GM12891 (cell line): Measurements from ENCODE around the gene TMEM179.
A peak's percentile ranks its signal among the peaks of the same experiment; 100 is the strongest.

Source experiments
- DNase-seq: peaks from one replicate; pipeline ENCODE4 v3.0.0; 2011; ENCODE audit warnings: low spot score; ENCODE audit not compliant: insufficient read length
- FAIRE-seq: peaks from 2 replicates; lab custom pipeline; 2011; peaks lifted over from hg19 to GRCh38; lab: Jason Lieb, UNC
- PAX5 ChIP-seq: IDR thresholded peaks from 2 replicates; pipeline ENCODE4 v1.6.1; 2011; ENCODE audit warnings: low read length, moderate library complexity, mild to moderate bottlenecking; ENCODE audit not compliant: insufficient read depth, severe bottlenecking
- POLR2A ChIP-seq: IDR thresholded peaks from 2 replicates; pipeline ENCODE4 v1.6.1; 2011; ENCODE audit warnings: low read depth, low read length, control low read depth
- POLR2AphosphoS5 ChIP-seq: IDR thresholded peaks from 2 replicates; pipeline ENCODE4 v1.6.1; 2011; ENCODE audit warnings: low read depth, low read length, control low read depth
- POU2F2 ChIP-seq: IDR thresholded peaks from 2 replicates; pipeline ENCODE4 v1.6.1; 2011; ENCODE audit warnings: low read depth, mild to moderate bottlenecking, control low read depth, low read length, moderate library complexity
- SPI1 ChIP-seq: IDR thresholded peaks from 2 replicates; pipeline ENCODE4 v1.6.1; 2011; ENCODE audit warnings: low read depth, low read length, control low read depth
- TAF1 ChIP-seq: IDR thresholded peaks from 2 replicates; pipeline ENCODE4 v1.6.1; 2011; ENCODE audit warnings: low read depth, low read length, control low read depth

The TMEM179 gene

DNA sequence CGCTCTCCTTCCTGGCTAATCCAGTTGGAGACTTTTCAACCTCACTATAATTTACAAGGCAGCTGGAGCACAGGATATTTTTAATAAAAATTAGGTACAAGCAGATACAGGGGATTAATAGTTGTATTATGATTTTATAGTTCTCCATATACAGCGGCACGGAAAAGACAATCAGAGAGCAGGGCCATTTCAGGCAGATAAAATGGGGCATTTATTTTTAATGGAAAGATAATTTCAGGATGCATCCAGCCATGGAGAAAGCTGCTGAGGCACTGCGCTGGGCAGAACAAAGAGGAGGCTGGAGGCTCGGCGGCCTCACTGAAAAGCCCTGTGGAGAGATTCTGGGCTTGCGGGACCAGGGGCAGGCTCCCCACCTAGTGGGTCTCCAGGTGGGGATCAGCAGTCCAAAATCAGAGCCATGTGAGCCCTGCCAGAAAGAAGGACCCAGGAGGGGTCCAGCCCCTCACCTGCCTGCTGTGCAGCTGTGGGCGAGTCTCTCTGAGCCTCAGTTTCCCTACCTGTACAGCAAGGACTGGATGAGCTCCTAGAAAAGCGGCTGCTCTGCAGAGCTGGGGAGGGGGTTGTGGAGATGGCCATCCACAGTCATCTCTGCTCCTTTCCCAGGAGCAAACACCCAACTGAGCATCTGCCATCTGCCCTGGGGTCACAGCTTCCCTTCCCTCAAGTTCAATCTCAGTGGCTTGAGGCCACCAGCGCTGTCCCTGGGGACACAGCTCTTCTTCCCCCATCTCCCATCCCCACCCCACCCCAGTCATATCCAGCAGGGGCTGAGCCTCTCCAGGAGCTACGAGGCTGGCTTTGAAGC, 48.9 kb downstream of the TMEM179 start:
- DNase-seq = no peak
- TF ChIP-seq PAX5 = no peak
- no peak for TF ChIP-seq POU2F2
- TF ChIP-seq TAF1 = no peak
- TF ChIP-seq POLR2A = no peak
- TF ChIP-seq POLR2AphosphoS5 = no peak
- no peak for TF ChIP-seq SPI1
- FAIRE-seq = no peak

DNA sequence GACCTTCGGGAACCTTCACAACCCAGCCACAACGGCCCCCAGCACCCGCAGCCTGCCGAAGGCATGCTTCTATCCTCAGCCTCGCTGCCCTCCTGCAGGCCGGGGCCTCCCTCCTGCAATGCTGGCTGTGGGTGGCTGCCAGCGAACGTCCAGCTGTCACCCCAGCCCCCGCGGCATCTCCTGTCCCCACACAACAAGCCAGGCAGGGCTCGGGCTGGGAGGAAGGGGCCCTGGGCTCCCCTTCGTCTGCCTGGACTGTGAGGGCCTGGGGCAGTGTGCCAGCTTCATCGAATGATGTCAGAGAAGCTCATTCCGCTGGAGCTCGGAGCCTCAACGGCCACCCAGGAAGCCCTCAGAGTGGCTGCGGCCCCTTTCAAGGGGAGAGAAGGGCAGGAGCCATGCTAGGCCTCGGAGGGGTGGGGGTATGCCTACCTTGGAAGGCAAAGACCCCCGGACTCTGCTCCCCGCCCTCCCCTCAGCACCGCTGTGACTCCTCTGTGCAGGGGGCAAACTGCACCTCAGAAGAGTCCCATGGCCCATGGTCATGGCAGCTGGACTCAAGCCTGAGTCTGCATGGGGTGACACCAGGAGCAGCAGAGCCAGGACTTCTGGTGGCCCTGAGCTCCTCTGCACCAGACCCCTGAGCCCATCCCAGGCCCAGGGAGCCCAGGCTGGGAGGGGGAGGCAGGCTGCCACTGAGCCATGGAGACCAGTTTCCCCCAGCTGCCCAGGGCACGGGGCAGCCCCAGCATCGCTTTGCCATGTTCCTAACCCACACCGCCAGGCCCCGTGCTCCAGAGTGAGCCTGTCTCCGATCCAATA, 49.8 kb downstream of the TMEM179 start:
- FAIRE-seq (no peak), DNase-seq (no peak)
- no peak for TF ChIP-seq POU2F2
- no peak for TF ChIP-seq PAX5
- no peak for TF ChIP-seq POLR2A
- no peak for TF ChIP-seq POLR2AphosphoS5
- TF ChIP-seq SPI1 = no peak
- no peak for TF ChIP-seq TAF1

DNA sequence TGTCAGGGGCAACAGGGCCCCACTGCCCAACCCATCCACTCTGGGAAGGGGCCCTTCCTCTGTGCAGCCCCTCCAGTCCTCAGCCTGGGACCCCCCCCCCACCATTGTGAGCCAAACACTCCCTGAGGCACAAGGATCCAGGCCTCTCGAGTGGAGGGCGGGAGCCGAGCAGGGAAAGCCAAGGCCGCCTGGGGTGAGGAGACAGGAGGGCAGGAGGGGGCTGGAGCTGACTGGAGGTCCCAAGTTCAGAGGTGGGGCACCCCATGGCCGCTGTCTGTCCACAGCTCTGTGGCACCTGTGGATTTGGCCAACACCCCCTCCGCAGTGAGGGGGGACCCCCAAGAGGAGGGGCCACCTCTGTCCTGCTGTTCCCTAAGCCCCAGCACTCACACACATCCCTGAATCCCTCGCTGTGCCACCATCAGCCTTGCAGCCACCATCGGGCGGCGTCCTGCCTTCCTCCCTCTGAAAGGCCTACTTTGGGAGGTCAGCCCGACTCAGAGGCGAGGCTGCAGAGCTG, 50.4 kb downstream of the TMEM179 start:
- FAIRE-seq = no peak
- no peak for TF ChIP-seq POLR2AphosphoS5
- no peak for DNase-seq

DNA sequence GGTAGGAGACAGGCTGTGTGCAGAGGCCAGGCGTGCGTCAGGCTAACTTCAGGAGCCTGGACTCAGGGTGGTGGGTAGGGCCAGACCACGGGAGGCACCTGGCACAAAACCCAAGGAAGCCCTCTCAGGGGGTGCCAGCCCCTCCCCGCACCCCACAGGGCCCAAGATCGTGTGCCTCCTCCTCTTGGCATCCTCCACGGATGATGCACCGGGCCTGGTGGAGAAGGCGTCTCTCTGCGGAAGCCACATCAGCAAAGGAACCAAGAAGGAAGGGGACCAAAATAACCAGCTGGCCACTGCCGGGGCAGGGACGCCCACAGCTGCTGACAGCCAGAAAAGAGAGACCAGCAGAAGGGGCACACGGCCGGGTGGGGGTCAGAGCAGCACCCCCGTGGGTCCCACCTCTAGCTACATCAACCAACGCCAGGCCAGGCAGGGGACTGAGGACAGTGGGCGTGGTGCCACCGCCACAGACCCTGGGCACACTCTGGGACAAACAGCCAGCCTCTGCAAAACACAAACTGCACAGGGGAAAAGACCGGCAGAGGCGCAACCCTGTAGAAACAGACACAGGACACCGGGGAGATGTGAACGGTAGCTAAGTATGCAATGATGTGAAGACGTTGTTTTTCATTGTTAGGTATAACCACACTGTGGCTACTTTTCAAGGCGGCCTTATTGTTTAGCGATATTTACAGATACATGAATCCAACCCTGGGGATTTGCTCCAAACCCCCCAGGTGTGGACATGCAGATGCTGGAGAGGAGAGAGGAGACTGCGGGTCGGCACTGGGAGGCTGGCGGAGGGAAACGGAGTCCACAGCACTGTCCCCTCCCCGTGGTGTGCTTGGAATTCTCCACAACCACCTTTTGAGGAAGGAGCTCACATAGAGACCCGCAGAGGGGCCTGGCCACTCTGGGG, 51.1 kb downstream of the TMEM179 start:
- TF ChIP-seq POU2F2 (no peak), SPI1 (no peak), PAX5 (no peak), POLR2A (no peak), TAF1 (no peak), POLR2AphosphoS5 (no peak)
- no peak for FAIRE-seq
- no peak for DNase-seq

DNA sequence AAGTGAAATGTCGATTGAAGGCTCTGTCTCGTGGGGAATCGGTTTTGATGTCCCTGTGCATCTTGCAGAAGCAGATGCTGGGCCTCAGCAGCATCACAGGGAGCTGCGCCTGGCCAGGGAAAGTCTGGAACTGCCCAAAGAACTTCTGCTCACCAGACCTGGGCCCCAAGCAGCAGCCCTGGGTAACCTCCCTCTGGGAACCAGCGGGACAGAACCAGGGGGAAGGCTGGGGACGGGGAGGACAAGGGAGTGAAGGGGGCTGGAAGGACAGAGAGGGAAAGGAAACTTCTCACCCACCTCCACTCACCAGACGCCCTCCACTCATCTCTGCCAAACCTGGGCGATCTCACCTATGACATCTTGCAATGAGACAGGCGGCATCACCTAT, 51.8 kb downstream of the TMEM179 start:
- FAIRE-seq = no peak
- peak; percentile 13 for DNase-seq
- no peak for TF ChIP-seq SPI1
- no peak for TF ChIP-seq POLR2AphosphoS5
- TF ChIP-seq TAF1 = no peak
- no peak for TF ChIP-seq PAX5
- TF ChIP-seq POU2F2 = no peak
- TF ChIP-seq POLR2A = no peak

DNA sequence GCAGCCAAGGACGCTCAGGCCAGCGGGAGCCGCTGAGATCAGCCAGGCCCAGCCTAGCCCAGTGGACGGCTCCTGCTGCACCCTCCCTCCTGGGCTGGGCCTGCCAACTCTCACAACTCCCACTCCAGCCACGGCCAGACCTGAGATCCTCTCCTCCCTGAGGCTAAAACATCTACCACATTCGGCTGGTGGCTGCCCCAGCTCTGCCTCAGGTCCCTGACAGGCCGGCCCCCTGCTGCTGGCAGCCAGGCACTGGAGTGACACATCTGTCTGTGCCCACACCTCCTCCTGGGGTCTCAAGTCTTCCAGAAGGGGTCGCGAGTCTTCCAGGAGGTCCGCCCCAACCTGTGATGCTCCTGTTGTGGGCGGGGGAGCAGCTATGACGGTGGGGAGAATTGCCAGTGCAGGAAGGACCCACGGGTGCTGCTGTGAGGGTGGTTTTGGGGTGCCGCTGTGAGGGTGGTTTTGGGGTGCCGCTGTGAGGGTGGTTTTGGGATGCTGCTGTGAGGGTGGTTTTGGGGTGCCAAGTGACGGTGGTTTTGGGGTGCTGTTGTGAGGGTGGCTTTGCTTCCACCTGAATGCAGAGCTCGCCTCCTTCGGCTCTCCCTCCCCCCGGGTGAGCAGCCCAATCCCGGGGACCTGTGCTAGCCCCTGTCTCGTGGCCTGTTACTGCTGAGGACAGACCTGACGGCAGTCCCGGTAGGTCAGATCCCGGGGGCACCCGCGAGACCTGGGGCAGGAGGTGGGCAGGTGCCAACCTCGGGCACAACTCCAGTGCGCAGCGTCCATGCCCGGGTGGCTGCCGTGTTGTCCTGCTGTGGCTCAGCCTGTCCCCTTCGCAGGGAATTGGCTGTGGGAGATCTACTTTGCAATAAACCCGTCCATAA, 52.5 kb downstream of the TMEM179 start:
- TF ChIP-seq POLR2A = no peak
- TF ChIP-seq TAF1 = no peak
- FAIRE-seq = no peak
- DNase-seq = peak; percentile 21

DNA sequence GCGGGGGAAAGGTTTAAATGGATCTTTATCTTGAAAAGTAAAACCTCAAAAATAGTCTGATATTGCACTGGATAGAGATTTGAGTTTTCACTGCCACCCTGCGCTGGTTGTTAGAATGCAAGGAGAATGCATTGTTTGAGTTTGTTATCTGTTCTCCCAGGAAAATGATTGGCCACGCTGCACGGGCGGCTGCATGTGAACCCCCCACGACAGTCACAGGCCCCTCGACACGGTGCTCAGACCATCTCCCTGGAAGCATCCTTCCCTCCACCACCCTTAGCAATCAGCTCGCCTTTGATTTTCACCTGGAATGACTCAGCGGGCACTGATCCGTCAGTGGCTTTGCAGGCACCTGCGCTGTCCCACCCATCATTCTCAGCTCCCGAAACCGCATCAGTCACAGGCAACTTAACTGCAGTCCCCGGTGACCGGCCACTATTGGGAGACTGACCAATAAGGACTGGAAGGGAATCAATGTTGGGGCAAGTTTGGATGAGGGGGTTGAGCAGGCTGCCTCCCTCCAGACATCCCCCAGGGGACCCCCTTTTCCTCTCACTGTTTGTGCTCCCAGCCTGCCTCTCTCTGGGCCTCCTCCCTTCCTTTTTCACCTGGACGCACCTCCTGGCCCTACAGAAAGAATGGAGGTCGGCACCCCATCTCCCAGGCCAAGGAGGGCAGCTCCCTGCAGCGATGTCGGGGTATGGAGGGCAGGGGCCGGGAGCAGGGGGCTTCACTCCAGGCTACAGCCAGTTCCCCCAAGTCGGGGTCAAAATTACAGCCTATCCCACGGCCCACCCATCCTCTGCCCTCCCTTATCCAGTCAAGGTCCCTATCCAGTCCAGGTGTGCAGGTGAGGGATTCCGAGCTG, 53.5 kb downstream of the TMEM179 start:
- TF ChIP-seq TAF1 (no peak), POU2F2 (no peak), POLR2A (no peak), PAX5 (no peak), POLR2AphosphoS5 (no peak), SPI1 (no peak)
- DNase-seq = peak; percentile 16
- no peak for FAIRE-seq

DNA sequence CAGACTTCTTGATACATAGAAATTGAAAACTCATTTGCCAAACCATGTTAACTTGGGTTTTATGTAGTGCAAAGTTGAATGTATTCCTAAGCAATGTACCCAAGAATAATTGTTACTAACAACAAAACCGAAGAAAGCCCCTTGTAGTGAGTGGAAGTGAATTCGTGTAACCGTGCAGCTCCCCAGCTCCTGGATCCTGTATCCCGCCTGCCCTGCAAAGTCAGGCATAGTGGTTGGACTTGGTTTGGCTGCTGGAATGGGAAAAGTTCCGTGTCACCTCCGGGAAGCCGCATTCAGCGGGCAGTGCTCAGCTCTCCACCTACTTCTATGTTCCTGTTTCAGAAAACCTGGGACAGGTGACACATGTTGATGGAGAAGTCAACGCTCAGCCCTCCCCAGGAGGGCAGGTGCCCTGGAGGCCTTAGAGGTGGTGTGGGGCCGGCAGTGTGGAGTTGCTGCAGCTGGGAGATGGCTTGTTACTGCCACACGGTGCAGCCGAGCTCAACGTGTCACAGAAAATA, 54.2 kb downstream of the TMEM179 start:
- TF ChIP-seq TAF1 = no peak
- no peak for TF ChIP-seq SPI1
- no peak for TF ChIP-seq PAX5
- no peak for TF ChIP-seq POLR2AphosphoS5
- TF ChIP-seq POU2F2 = no peak
- no peak for TF ChIP-seq POLR2A
- no peak for DNase-seq
- no peak for FAIRE-seq
